Vagina (tissue), 2 donors: Measurements from ENCODE around the gene CSNK1D.

ENCODE experiments used
- CTCF ChIP-seq, 3 experiments: fragments of 450-650 bp in 2 of 3; fragments of 200-600 bp in 1 of 3; sonication (generic) in 1 of 3; IDR thresholded peaks; one replicate each; pipeline ENCODE4 v1.5.1; 2017 to 2019; ENCODE audit warnings: antibody characterized with exemption in 3 of 3, mild to moderate bottlenecking in 2 of 3, moderate library complexity in 2 of 3
- POLR2A ChIP-seq, 2 donors: fragments of 450-650 bp; IDR thresholded peaks; one replicate each; pipeline ENCODE4 v1.6.1; 2017; ENCODE audit warnings: antibody characterized with exemption in 2 of 2, mild to moderate bottlenecking in 2 of 2, moderate library complexity in 2 of 2

- TF ChIP-seq CTCF (IDR thresholded peaks at IDR 0.05) (no peak), POLR2A (IDR thresholded peaks at IDR 0.05) (no peak)
Measured at GRCh38 chr17:82318169-82318498, 44.6 kb upstream of the CSNK1D start.
